H1 (cell line): ENCODE results near the gene SAMM50. TPM values are rescaled to one million over a fixed set of nuclear protein-coding genes. Genes with fewer than 3 reads are reported as not detected.

Source experiments
- CTCF ChIA-PET: fragments of 300-600 bp; sonication (Branson Sonifier 250); formaldehyde crosslinking; loops from one replicate; lab custom pipeline; 2021; ENCODE audit not compliant: partially characterized antibody; lab: Charles Lee
- POLR2A ChIA-PET: fragments of 300-600 bp; sonication (Branson Sonifier 250); formaldehyde crosslinking; loops from one replicate; lab custom pipeline; 2021; ENCODE audit warnings: inconsistent platforms; ENCODE audit not compliant: partially characterized antibody; lab: Charles Lee
- DNase-seq, 2 experiments: peaks; one replicate each; pipeline versions ENCODE4 v3.0.0 to v3.0.0-alpha.2; 2010 to 2022; ENCODE audit warnings: low spot score in 2 of 2, low read depth in 1 of 2, mixed read lengths in 1 of 2
- FAIRE-seq: peaks from 2 replicates; lab custom pipeline; 2011; peaks lifted over from hg19 to GRCh38; lab: Jason Lieb, UNC
- H2AFZ ChIP-seq: 2 replicates; pipeline ENCODE4 v1.8.1; 2012; ENCODE audit warnings: low read length, inconsistent platforms
- H2AK5ac ChIP-seq: 2 replicates; pipeline ENCODE4 v1.6.1; 2013; ENCODE audit warnings: low read depth, low read length
- H2BK120ac ChIP-seq: replicated peaks from 2 replicates; pipeline ENCODE3; 2013; ENCODE audit warnings: low read depth, low read length, inconsistent platforms
- H2BK12ac ChIP-seq: 2 replicates; pipeline ENCODE4 v1.6.1; 2013; ENCODE audit warnings: low read depth, low read length
- H2BK15ac ChIP-seq: 2 replicates; pipeline ENCODE4 v1.6.1; 2013; ENCODE audit warnings: low read length
- H2BK20ac ChIP-seq: 2 replicates; pipeline ENCODE4 v1.6.1; 2013; ENCODE audit warnings: low read length
- H2BK5ac ChIP-seq: 2 replicates; pipeline ENCODE4 v1.6.1; 2013; ENCODE audit warnings: low read depth, low read length
- H3K14ac ChIP-seq: 2 replicates; pipeline ENCODE4 v1.6.1; 2013; ENCODE audit warnings: inconsistent platforms; ENCODE audit not compliant: insufficient read length
- H3K18ac ChIP-seq: 2 replicates; pipeline ENCODE4 v1.6.1; 2013; ENCODE audit warnings: low read length; ENCODE audit errors: extremely low read depth
- H3K23ac ChIP-seq: 2 replicates; pipeline ENCODE4 v1.6.1; 2013; ENCODE audit warnings: inconsistent platforms; ENCODE audit not compliant: insufficient read length
- H3K23me2 ChIP-seq: 2 replicates; pipeline ENCODE4 v1.6.1; 2013; ENCODE audit warnings: low read depth, low read length
- H3K27ac ChIP-seq: 2 replicates; pipeline ENCODE4 v1.6.1; 2011; ENCODE audit warnings: low read depth, low read length, inconsistent platforms
- H3K27me3 ChIP-seq, 4 experiments: replicated peaks in 1 of 4; 1 replicate in 1 of 4; 2 replicates in 3 of 4; pipeline versions ENCODE4 v1.6.1 to v1.8.1; 2011 to 2013; ENCODE audit warnings: low read length in 3 of 4, mild to moderate bottlenecking in 3 of 4, inconsistent platforms in 2 of 4, mixed read lengths in 2 of 4, moderate library complexity in 1 of 4; ENCODE audit not compliant: control insufficient read depth in 3 of 4, insufficient read depth in 3 of 4; ENCODE audit errors: extremely low read depth in 1 of 4
- H3K36me3 ChIP-seq, 4 experiments: 2 replicates each; pipeline versions ENCODE4 v1.6.1 to v1.8.1; 2011 to 2013; ENCODE audit warnings: mild to moderate bottlenecking in 4 of 4, low read length in 3 of 4, moderate library complexity in 2 of 4, control low read depth in 1 of 4, inconsistent platforms in 1 of 4; ENCODE audit not compliant: insufficient read depth in 4 of 4, control insufficient read depth in 2 of 4
- H3K4ac ChIP-seq: replicated peaks from 2 replicates; pipeline ENCODE3; 2013; ENCODE audit warnings: low read length, low read depth, mixed read lengths, inconsistent platforms; ENCODE audit not compliant: insufficient read length
- H3K4me1 ChIP-seq, 4 experiments: replicated peaks in 1 of 4; 1 replicate in 1 of 4; 2 replicates in 3 of 4; pipeline versions ENCODE4 v1.6.1 to v1.8.1; 2011 to 2013; ENCODE audit warnings: low read length in 3 of 4, inconsistent platforms in 2 of 4, mixed read lengths in 1 of 4; ENCODE audit not compliant: insufficient read depth in 4 of 4, control insufficient read depth in 3 of 4
- H3K4me2 ChIP-seq, 2 experiments: 2 replicates each; pipeline versions ENCODE4 v1.6.1 to v1.8.1; 2011 to 2013; ENCODE audit warnings: low read depth in 2 of 2, low read length in 2 of 2, control low read depth in 1 of 2, inconsistent platforms in 1 of 2, mild to moderate bottlenecking in 1 of 2; ENCODE audit not compliant: insufficient read depth in 1 of 2
- H3K4me3 ChIP-seq, 4 experiments: fragments of 200-600, 300-600 bp in 1 of 4; sonication (generic), shearing (Covaris generic), sonication (Bioruptor Twin) in 1 of 4; 2 replicates each; pipeline versions ENCODE4 v1.5.1 to v1.8.1; 2011 to 2016; ENCODE audit warnings: low read length in 4 of 4, low read depth in 3 of 4, control low read depth in 2 of 4, inconsistent platforms in 2 of 4, mild to moderate bottlenecking in 2 of 4, mixed read lengths in 1 of 4, moderate library complexity in 1 of 4; ENCODE audit not compliant: insufficient read depth in 2 of 4; ENCODE audit errors: extremely low read depth in 1 of 4
- H3K56ac ChIP-seq: replicated peaks from 2 replicates; pipeline ENCODE3; 2013; ENCODE audit warnings: low read depth, mild to moderate bottlenecking, mixed read lengths, low read length, inconsistent platforms; ENCODE audit not compliant: insufficient read length
- H3K79me1 ChIP-seq: 2 replicates; pipeline ENCODE4 v1.6.1; 2013; ENCODE audit warnings: low read depth, low read length, control low read depth
- H3K79me2 ChIP-seq, 2 experiments: 2 replicates each; pipeline versions ENCODE4 v1.6.1 to v1.8.1; 2012 to 2013; ENCODE audit warnings: low read length in 2 of 2, mild to moderate bottlenecking in 2 of 2, inconsistent platforms in 1 of 2; ENCODE audit not compliant: insufficient read depth in 2 of 2, control insufficient read depth in 1 of 2
- H3K9ac ChIP-seq, 4 experiments: replicated peaks in 1 of 4; 1 replicate in 1 of 4; 2 replicates in 3 of 4; pipeline versions ENCODE4 v1.6.1 to v1.8.1; 2011 to 2013; ENCODE audit warnings: low read depth in 3 of 4, low read length in 3 of 4, control low read depth in 2 of 4, mild to moderate bottlenecking in 2 of 4, moderate library complexity in 2 of 4, inconsistent platforms in 1 of 4; ENCODE audit errors: extremely low read depth in 1 of 4
- H3K9me3 ChIP-seq, 2 experiments: 2 replicates each; pipeline versions ENCODE4 v1.6.1 to v1.8.1; 2012 to 2013; ENCODE audit warnings: mild to moderate bottlenecking in 2 of 2, moderate library complexity in 2 of 2, control low read depth in 1 of 2, inconsistent platforms in 1 of 2, low read depth in 1 of 2, low read length in 1 of 2, mixed read lengths in 1 of 2; ENCODE audit not compliant: insufficient read depth in 2 of 2
- H4K20me1 ChIP-seq, 2 experiments: replicated peaks in 1 of 2; 2 replicates each; pipeline versions ENCODE3 to v1.8.1; 2011 to 2013; ENCODE audit warnings: inconsistent platforms in 2 of 2, low read length in 2 of 2, mild to moderate bottlenecking in 1 of 2; ENCODE audit not compliant: insufficient read depth in 2 of 2, control insufficient read depth in 1 of 2
- H4K5ac ChIP-seq: 2 replicates; pipeline ENCODE4 v1.6.1; 2013; ENCODE audit warnings: low read length, low read depth, mixed read lengths, inconsistent platforms; ENCODE audit not compliant: insufficient read length
- H4K8ac ChIP-seq: 2 replicates; pipeline ENCODE4 v1.8.0; 2013; ENCODE audit warnings: mild to moderate bottlenecking, moderate library complexity, low read length, inconsistent platforms; ENCODE audit not compliant: insufficient read depth; ENCODE audit errors: extremely low read depth
- H4K91ac ChIP-seq: replicated peaks from 2 replicates; pipeline ENCODE3; 2013; ENCODE audit warnings: low read length, mixed read lengths, inconsistent platforms; ENCODE audit not compliant: insufficient read length
- BACH1 ChIP-seq: IDR thresholded peaks from 2 replicates; pipeline ENCODE4 v1.6.1; 2012; ENCODE audit warnings: low read length, improper control_type of control experiment
- HDAC2 ChIP-seq, 2 experiments: fragments of 300-600 bp in 1 of 2; sonication (generic) in 1 of 2; IDR thresholded peaks; 2 replicates each; pipeline ENCODE4 v1.6.1; 2011 to 2012; ENCODE audit warnings: low read depth in 2 of 2, low read length in 2 of 2, mild to moderate bottlenecking in 2 of 2, moderate library complexity in 2 of 2, borderline replicate concordance in 1 of 2, inconsistent platforms in 1 of 2
- HDAC6 ChIP-seq: IDR thresholded peaks from one replicate; pipeline ENCODE4 v1.7.1; 2012; ENCODE audit warnings: low read depth, mild to moderate bottlenecking, inconsistent platforms, low read length, moderate library complexity
- JUND ChIP-seq: IDR thresholded peaks from 2 replicates; pipeline ENCODE4 v1.6.1; 2011; ENCODE audit warnings: mild to moderate bottlenecking, improper control_type of control experiment, low read length
- KDM4A ChIP-seq: IDR thresholded peaks from one replicate; pipeline ENCODE4 v1.7.1; 2012; ENCODE audit warnings: low read depth, mild to moderate bottlenecking, moderate library complexity, low read length, inconsistent platforms; ENCODE audit not compliant: severe bottlenecking
- POLR2A ChIP-seq, 2 experiments: IDR thresholded peaks; 1 replicate in 1 of 2; 2 replicates in 1 of 2; pipeline ENCODE4 v1.6.1; 2011; ENCODE audit warnings: low read depth in 2 of 2, low read length in 2 of 2, mild to moderate bottlenecking in 2 of 2; ENCODE audit errors: control extremely low read depth in 1 of 2
- RAD21 ChIP-seq, 2 experiments: IDR thresholded peaks in 1 of 2; conservative IDR thresholded peaks in 1 of 2; 2 replicates each; pipeline ENCODE4 v1.6.1; 2011; ENCODE audit warnings: low read depth in 2 of 2, low read length in 2 of 2, improper control_type of control experiment in 1 of 2, inconsistent platforms in 1 of 2, mild to moderate bottlenecking in 1 of 2, moderate library complexity in 1 of 2
- SAP30 ChIP-seq: fragments of 300-600 bp; sonication (generic); IDR thresholded peaks from 2 replicates; pipeline ENCODE4 v1.7.1; 2012; ENCODE audit warnings: low read length, moderate library complexity, mild to moderate bottlenecking, inconsistent platforms; ENCODE audit not compliant: insufficient read depth, insufficient replicate concordance
- SP1 ChIP-seq: IDR thresholded peaks from 2 replicates; pipeline ENCODE4 v1.6.1; 2011; ENCODE audit warnings: low read depth, low read length
- SP4 ChIP-seq: IDR thresholded peaks from 2 replicates; pipeline ENCODE4 v1.6.1; 2012; ENCODE audit warnings: low read length, inconsistent platforms
- TAF1 ChIP-seq: IDR thresholded peaks from 2 replicates; pipeline ENCODE4 v1.6.1; 2011; ENCODE audit warnings: mild to moderate bottlenecking, low read depth, low read length
- TAF7 ChIP-seq: optimal IDR thresholded peaks from 2 replicates; pipeline ENCODE3; 2011; ENCODE audit warnings: low read depth, mild to moderate bottlenecking, inconsistent platforms, low read length, moderate library complexity, borderline replicate concordance
- TCF12 ChIP-seq: IDR thresholded peaks from 2 replicates; pipeline ENCODE4 v1.6.1; 2011; ENCODE audit warnings: low read depth, mild to moderate bottlenecking, low read length
- YY1 ChIP-seq: IDR thresholded peaks from 2 replicates; pipeline ENCODE4 v1.6.1; 2011; ENCODE audit warnings: low read depth, mild to moderate bottlenecking, low read length
- WGBS, 2 experiments: shearing (Covaris generic) in 1 of 2; methylation state at CpG; one replicate each; pipeline versions ENCODE4 v1.1.6 to v1.1.7; 2013 to 2015; ENCODE audit warnings: low lambda C conversion rate in 2 of 2, mixed read lengths in 2 of 2, inconsistent platforms in 1 of 2, low coverage in 1 of 2, missing lambda C conversion rate in 1 of 2; ENCODE audit not compliant: insufficient replicate concordance in 2 of 2, insufficient coverage in 1 of 2, insufficient read length in 1 of 2; ENCODE audit errors: extremely low coverage in 1 of 2, missing lambda C conversion rate in 1 of 2; 5-methylcytosine and 5-hydroxymethylcytosine counted together
- polyA plus RNA-seq, 7 experiments: library from polyadenylated mRNA; depleted of rRNA in 3 of 7; stranded (reverse) in 5 of 7; unstranded in 2 of 7; fragments of >200 nt in 5 of 7; fragments of 200-250 nt in 2 of 7; gene quantifications; 1 replicate in 5 of 7; 2 replicates in 1 of 7; 4 replicates in 1 of 7; pipeline versions ENCODE4 v1.2.1 to v1.2.3, GENCODE V29; 2011 to 2013; ENCODE audit warnings: missing spikeins in 2 of 7, mixed read lengths in 2 of 7
- total RNA-seq: library from RNA; stranded (reverse); fragmentation: NEBNext Ultra II Directional; extraction: Animal tissue kit (Norgen Biotek cat#: 25700); gene quantifications from 2 replicates; pipeline ENCODE4 v1.2.1, GENCODE V29; 2021

The SAMM50 gene
- total and polyA plus RNA-seq, 2 of the 8 experiments (the other 6 are each of a cell fraction or from before 2014, with no cell fraction given), result 45.4 to 70.3 TPM

DNA sequence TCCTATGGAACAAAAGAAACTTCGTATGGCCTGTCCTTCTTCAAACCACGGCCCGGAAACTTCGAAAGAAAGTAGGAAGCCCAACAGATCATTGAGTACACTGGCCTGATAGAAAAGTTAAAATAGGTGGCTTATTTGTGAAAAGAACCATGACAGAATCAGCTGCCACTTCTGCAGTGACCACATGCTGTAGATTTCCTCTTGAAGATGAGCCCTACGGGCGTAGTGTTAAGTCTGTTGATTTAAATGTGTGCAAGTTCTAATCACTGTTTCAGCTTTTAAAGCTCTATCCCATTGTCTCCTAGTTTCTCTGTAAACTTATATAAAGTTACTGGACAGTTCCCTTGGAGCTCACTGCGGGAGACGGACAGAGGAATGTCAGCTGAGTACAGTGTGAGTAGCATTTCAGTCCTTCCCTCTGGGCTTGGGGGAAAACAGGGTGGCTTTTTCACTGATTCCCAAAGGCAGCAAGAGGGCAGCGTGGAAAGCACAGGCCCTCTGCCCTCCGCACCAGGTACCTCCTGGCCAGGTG is 17.8 kb downstream of the SAMM50 start:
- peaks cover 0 to 10% of the 10 kb centered on the region in 2 experiments for H4K20me1 ChIP-seq
- H3K56ac ChIP-seq, result no peak overlapping the region
- H2BK5ac ChIP-seq, result no peak overlapping the region
- H3K79me1 ChIP-seq, result no peaks in the 10 kb centered on the region
- no peak overlapping the region for H3K18ac ChIP-seq
- no peaks in the 10 kb centered on the region for H3K9me3 ChIP-seq
- H2BK15ac ChIP-seq, result no peak overlapping the region
- no peak overlapping the region for H3K9ac ChIP-seq
- no peak overlapping the region for H4K5ac ChIP-seq
- no peak overlapping the region for H2AFZ ChIP-seq
- no peak overlapping the region for H2BK120ac ChIP-seq
- H3K27me3 ChIP-seq, result no peaks in the 10 kb centered on the region
- FAIRE-seq (no peak), DNase-seq (no peak)
- H4K8ac ChIP-seq, result no peak overlapping the region
- H3K23me2 ChIP-seq, result no peaks in the 10 kb centered on the region
- 95% methylated on average over 10 of the region's 10 CpGs; no CpG with 5 or more reads in 1 of the 2 experiments for WGBS, 2 experiments
- H3K4me2 ChIP-seq, result no peak overlapping the region
- ChIA-PET POLR2A (interaction anchor here (1.0 kb wide), 1 partner anchor 26 kb away, joined by 4 read pairs; no protein-coding TSS in a partner anchor), CTCF (interaction anchor here (0.5 to 3.7 kb wide), 4 partner anchors 20 to 825 kb away, joined by 3 to 13 read pairs (median 6); no protein-coding TSS in a partner anchor)
- no peak overlapping the region for H2BK12ac ChIP-seq
- H3K36me3 ChIP-seq, result peaks cover 17 to 51% (median 45%) of the 10 kb centered on the region in 4 experiments; a peak in 7 of 8 replicates
- no peak overlapping the region for H3K14ac ChIP-seq
- H3K79me2 ChIP-seq, result no peaks in the 10 kb centered on the region
- no peak overlapping the region for H3K4me3 ChIP-seq
- no peak overlapping the region for H3K27ac ChIP-seq
- H3K4me1 ChIP-seq, result no peaks in the 10 kb centered on the region
- no peak overlapping the region for H2BK20ac ChIP-seq
- no peak overlapping the region for H4K91ac ChIP-seq
- H3K4ac ChIP-seq, result no peak overlapping the region
- no peak overlapping the region for H2AK5ac ChIP-seq
- H3K23ac ChIP-seq, result no peak overlapping the region
- TF ChIP-seq HDAC2 (IDR thresholded peaks at IDR 0.05; ENCODE audit: borderline replicate concordance in 1 of 2, low read depth in 2 of 2, low read length in 2 of 2) (no peak), POLR2A (IDR thresholded peaks at IDR 0.05; ENCODE audit: control extremely low read depth in 1 of 2, low read depth in 2 of 2, low read length in 2 of 2) (no peak), YY1 (no peak), KDM4A (no peak), RAD21 (IDR thresholded peaks at IDR 0.05 in 1 of 2, conservative IDR thresholded peaks at IDR 0.05 in 1 of 2; ENCODE audit: low read depth in 2 of 2, low read length in 2 of 2) (no peak), JUND (no peak), TAF7 (no peak), BACH1 (no peak), SP1 (no peak), HDAC6 (no peak), SAP30 (no peak), SP4 (no peak), TAF1 (no peak), TCF12 (no peak)
